GM18951 (cell line): ENCODE results near the gene SIGLECL1.

Experiments
- POLR2A ChIP-seq: IDR thresholded peaks from 4 replicates; pipeline ENCODE4 v1.6.1; 2011; ENCODE audit warnings: mild to moderate bottlenecking; ENCODE audit not compliant: insufficient read length, insufficient read depth; ENCODE audit errors: extremely low read depth
- in situ Hi-C: fragments of 300-500 bp; cut with MboI; formaldehyde crosslinking; loops from one replicate; pipeline ENCODE4 v1.12.0; 2022; ENCODE audit warnings: low sequenced_read_pairs, mixed read lengths, inconsistent platforms; ENCODE audit not compliant: unreplicated experiment

The SIGLECL1 gene

DNA sequence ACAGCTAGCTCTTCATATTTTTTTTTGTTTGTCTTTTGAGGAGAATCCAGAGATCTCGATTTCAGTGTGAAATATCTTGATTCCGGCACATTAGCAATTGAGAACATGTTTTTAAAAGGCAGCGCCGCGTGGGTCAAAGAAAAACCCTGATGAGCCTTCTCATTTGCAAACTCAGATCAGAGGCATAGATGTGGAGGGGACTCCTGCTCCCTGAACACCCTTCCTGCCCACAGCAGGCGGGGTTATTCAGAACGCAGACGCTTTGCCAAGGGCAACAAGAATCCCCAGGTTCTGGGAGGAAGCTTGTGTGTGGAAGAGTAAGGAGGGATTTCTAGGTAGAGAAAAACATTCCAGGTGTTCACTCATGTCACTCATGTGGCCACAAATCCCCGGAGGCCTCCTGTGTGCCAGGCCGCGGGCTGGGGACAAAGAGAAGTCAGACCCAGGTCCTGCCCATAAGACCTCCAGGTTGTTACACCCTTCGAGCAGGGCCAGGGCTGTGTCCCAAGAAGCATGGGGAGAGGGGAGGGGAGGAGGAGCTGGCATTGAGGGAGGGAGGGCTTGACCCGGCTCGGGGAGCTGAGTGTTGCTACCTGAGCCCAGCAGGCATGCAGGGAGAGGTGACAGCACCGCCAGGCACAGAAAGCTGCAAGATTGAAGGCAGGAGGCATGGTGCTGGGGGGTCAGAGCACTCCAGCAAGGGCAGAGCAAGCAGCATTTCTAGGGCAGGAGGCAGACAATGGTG, 44.7 kb downstream of the SIGLECL1 start:
- no peak for TF ChIP-seq POLR2A
- in situ Hi-C loops, result no loop called here

DNA sequence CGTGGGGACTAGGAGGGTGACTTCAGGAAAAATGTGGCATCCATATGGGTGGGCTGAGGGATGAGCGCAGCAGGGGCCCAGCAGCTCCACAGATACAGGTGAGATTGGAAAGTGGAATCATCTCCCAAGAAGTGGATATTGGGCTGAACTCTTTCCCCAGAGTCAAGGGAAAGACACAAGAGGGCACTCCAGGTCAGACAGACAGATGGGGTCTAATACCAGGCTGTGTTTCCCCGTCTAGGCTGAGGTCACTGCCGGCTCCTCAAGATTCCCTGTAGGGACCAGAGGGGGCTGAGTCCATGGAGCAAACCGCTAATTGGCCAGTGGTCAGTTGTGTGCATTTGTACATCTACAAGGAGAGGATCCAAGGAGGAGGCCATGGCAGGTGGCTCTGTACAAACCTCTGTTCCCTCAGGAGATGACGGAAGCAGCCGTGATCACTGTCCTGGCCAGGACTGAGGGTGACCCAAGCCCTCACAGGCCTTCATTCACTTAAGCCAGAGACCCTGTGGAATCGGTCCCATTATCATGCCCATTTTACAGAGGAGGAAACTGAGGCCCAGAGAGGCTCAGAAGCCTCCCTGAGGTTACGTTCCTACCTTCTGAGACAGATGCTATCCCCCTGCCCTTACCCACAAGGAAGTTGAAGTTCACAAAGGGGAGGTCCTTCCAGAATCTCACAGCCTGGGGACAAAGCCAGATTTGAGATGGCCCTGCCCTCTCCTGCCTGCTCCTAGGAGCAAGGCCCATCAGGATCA, 45.6 kb downstream of the SIGLECL1 start:
- no peak for TF ChIP-seq POLR2A
- in situ Hi-C loops, result no loop called here

DNA sequence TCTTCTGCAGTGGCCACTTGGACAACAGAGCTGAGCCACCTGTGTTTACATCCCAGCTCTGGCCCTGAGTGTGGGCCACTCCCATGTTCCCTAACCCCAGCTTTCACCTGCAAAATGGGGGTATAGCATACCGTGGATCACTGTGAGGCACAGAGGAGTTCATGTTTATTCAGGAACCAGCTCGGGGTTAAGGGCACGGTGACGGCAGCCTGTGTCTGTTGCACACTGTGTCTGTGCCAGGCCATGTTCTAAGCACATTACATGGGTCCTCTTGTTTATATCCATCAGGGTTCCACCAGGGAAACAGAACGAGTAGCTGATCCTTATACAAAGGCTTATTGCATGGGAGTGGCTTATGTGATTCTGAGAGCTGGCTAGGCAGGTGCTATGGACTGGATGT, 46.5 kb downstream of the SIGLECL1 start:
- in situ Hi-C loops, result no loop called here

DNA sequence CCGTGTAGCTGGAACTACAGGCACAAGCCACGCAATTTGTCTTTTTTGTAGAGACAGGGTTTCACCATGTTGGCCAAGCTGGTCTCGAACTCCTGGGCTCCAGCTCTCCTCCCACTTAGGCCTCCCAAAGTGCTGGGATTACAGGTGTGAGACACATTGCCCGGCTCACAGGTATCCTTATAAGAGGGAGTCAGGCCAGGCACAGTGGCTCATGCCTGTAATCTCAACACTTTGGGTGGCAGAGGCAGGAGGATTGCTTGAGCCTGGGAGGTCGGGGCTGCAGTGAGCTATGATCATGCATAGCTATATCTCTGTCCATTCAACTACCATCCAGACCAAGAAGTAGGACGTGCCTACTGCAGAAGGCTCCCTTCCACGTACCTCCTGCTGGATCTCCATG, 50.4 kb downstream of the SIGLECL1 start:
- in situ Hi-C loops, result no loop called here
- no peak for TF ChIP-seq POLR2A

More for the DNA sequence above, 46.5 kb downstream of the SIGLECL1 start:
- TF ChIP-seq POLR2A, result no peak

DNA sequence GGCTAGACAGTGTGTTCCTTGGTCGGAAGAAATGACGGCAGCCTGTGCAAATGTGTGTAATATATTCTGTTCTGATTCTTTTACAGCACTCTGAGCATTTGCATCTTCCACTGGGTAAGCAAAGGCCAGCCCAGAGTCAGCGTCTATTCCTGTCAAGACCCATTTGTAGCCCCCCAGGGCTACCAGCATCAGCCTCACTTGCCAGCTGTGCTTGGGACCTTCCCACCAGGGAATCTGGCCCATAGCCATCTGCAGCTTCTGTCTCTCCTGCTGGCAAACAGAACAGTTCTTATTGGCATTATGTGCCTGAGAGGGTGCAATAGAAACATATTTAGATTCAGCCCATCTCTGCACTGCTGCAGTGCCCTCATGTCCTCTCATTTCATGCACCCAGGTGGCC, 54.6 kb downstream of the SIGLECL1 start:
- TF ChIP-seq POLR2A, result no peak
- in situ Hi-C loops, result no loop called here

DNA sequence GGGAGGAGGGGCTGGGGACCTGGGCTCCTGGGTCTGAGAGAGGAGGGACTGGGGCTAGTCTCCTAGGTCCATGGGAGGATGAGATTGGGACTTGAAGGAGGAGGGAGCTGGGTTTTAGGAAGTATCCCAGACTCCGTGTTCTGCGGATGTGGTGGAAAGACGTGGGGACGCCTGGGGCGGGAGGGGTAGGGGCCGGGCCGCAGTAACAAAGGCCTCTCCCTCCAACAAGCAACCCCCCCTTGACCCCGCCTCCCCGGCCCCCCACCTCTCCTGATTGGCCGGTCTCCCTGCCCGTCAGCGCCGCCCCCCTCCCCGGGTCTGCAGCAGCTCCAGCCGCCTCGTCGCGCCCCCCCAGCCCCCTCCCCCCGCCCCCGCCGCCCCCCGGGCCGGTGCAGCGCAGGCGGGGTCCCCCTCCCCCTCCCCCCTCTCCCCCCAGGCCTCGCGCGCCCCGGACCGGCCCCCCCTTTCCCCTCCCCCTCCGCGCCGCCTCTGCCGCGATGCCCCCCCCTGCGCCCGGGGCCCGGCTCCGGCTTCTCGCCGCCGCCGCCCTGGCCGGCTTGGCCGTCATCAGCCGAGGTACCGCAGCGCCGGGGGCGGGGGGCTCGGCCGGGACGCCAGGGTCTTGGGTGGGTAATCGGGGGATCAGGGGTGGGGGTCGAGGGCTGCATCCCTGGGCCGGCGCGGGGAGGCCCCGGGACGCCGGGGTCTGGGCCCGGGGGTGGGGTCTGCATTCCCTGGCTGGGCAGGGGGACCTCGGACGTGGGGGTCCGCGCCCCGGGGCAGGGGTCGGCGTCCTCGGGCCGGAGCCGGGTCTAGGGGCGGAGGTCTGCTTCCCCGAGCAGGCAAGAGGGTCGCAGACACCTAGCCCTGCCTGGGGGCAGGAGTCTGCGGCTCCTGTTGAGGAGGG, 60.7 kb downstream of the SIGLECL1 start, which contains the start of gene IGLON5:
TSS of gene IGLON5 (plus strand) at position 294 of the 907 bp plus-strand sequence. CDS start at position 498, 204 bp downstream.
- in situ Hi-C loops, result no loop called here

DNA sequence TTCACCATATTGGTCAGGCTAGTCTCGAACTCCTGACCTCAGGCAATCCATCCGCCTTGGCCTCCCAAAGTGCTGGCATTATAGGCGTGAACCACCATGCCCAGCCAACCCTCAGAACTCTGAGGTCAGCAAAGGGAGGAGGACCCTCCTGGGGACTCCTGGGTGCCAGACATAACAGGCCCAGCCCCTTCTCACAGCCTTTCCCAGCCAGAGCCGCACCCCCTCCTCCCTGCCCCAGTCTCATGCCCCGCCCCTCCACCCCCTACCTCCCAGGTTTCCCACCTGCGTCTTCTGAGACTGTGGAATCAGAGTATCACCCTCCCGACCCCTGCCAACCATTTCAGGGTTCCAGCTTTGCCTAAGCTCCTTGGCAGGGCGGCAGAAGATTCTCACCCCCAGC, 65.8 kb downstream of the SIGLECL1 start:
- in situ Hi-C loops, result no loop called here
- TF ChIP-seq POLR2A, result no peak

More for the DNA sequence above, 60.7 kb downstream of the SIGLECL1 start, which contains the start of gene IGLON5:
- TF ChIP-seq POLR2A, result no peak

DNA sequence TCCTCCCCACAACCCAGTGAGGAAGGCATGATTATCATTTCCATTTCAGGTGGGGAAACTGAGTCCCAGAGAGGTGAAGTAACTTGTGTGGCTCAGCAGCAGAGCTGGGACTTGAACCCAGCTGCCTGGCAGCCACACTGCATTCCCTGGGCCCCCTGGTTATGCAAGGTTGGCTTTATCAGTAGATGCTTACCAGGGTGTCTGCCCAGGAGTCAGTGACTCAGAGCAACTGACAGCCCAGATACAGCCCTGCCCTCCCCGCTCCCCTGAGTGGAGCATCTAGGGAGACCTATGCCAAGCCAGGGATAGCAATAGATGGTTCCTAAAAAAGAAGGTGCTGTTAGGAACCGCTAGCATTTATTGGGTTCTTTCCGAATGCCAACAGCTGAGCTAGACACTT, 66.5 kb downstream of the SIGLECL1 start:
- TF ChIP-seq POLR2A, result no peak
- in situ Hi-C loops, result no loop called here

DNA sequence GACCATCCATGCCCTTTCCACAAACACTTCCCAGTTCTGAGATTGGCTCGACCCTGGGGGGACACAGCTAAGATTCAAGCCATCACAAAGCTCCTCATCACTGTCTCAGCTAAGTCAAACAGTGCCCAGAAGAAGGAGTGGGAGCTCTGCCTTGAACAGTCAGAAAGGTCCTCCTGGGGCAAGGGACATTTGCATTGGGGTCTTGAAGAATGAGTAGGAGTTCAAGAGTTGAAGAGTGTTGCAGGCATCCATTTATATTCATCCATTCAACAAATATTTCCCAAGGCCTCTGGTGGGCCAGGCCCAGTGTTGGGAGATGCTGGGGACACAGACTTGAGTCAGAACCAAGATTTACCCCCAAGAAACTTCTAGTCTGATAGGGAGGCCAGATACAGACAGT, 67.1 kb downstream of the SIGLECL1 start:
- in situ Hi-C loops, result no loop called here
- no peak for TF ChIP-seq POLR2A
